Epithelial cell of esophagus (primary cell): Measurements from ENCODE around the gene NREP.

Source experiments
- DNase-seq: peaks from one replicate; pipeline ENCODE4 v3.0.0; 2010; ENCODE audit warnings: low read depth
- H3K4me3 ChIP-seq: 2 replicates; pipeline ENCODE4 v1.5.1; 2011; ENCODE audit warnings: mild to moderate bottlenecking, low read length, control low read depth
- TF ChIP-seq, protein P1 (sequence below): IDR thresholded peaks from 2 replicates; pipeline ENCODE4 v1.5.1; 2011; ENCODE audit warnings: low read depth, mild to moderate bottlenecking, low read length, control low read depth, inconsistent platforms; ENCODE audit not compliant: insufficient read depth; ENCODE audit errors: missing control alignments

Gene NREP

GRCh38 chr5:111703662-111704061, 53.3 kb downstream of the NREP start:
- no peak overlapping the region for H3K4me3 ChIP-seq
- TF ChIP-seq, protein P1, sequence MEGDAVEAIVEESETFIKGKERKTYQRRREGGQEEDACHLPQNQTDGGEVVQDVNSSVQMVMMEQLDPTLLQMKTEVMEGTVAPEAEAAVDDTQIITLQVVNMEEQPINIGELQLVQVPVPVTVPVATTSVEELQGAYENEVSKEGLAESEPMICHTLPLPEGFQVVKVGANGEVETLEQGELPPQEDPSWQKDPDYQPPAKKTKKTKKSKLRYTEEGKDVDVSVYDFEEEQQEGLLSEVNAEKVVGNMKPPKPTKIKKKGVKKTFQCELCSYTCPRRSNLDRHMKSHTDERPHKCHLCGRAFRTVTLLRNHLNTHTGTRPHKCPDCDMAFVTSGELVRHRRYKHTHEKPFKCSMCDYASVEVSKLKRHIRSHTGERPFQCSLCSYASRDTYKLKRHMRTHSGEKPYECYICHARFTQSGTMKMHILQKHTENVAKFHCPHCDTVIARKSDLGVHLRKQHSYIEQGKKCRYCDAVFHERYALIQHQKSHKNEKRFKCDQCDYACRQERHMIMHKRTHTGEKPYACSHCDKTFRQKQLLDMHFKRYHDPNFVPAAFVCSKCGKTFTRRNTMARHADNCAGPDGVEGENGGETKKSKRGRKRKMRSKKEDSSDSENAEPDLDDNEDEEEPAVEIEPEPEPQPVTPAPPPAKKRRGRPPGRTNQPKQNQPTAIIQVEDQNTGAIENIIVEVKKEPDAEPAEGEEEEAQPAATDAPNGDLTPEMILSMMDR: no peak
- DNase-seq: no peak

- DNase-seq: peak; percentile 47
- TF ChIP-seq, protein P1: no peak
- H3K4me3 ChIP-seq: no peak overlapping the region
Measured at GRCh38 chr5:111699976-111700375, 57.0 kb downstream of the NREP start.

- H3K4me3 ChIP-seq: no peak overlapping the region
- TF ChIP-seq, protein P1: no peak
- peak; percentile 72 for DNase-seq
Measured at GRCh38 chr5:111699324-111699723, 57.7 kb downstream of the NREP start.

DNA sequence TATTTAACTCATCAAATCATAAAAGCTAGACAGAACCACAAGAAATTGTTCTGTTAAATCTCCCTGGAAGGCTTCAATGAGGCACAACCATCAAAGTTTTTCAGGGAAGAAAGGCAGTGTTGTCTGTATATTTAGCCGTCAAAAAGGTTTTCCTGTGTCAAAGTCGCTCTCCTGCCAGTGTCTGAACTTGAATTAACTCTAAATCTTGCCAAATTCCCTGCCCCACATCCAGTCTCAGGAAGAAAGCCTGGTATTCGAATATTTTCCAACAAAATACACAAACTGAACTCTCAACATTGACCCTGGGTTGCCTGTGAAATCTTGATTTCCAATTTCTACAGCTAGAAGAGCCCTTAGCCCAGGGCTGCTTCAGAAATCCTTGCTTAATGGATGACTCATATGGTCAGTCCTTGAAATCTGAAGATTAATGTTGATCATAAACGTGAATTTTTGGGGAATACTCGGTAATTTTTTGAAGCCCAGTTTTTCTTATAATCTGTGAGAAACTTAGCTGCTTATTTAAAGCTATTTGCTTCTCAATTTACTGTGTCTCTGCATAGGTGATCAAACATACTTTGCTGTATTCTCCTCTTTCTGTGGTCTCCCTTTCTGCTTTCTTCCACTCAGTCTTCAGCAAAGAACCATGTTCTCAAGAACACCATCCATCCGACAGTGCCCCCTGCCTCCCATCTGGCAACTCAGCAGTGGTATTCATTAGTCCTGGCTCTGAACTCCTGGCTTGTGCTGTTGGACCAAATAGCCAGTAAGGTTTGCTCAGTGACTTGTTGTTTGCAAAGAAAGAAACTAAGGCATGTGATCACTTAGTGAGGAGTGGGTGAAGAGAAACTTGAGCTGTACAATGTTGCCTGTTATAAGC, 58.9 kb downstream of the NREP start:
- no peak overlapping the region for H3K4me3 ChIP-seq
- TF ChIP-seq, protein P1: peak; percentile 9
- DNase-seq: peak; percentile 47

DNA sequence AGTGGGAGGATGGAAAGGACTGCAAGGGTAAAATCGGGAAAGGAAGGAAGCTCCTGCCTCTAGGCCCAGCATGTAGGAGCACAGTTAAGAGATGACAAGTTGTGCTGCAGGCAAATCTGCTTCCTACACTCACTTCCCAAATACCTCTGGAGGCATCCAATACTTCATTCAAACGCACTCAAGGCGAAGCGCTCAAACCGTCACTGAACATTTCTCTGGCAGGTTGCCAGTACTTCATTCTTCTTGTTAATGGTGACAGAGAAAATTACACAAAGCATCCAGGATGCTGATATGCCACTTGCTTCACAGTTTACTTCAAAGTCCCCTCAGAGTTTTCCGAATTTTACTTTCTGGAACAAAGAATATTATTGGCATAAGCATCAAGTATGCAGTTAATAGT, 59.8 kb downstream of the NREP start:
- H3K4me3 ChIP-seq: no peak overlapping the region
- TF ChIP-seq, protein P1: no peak
- DNase-seq: peak; percentile 68

DNA sequence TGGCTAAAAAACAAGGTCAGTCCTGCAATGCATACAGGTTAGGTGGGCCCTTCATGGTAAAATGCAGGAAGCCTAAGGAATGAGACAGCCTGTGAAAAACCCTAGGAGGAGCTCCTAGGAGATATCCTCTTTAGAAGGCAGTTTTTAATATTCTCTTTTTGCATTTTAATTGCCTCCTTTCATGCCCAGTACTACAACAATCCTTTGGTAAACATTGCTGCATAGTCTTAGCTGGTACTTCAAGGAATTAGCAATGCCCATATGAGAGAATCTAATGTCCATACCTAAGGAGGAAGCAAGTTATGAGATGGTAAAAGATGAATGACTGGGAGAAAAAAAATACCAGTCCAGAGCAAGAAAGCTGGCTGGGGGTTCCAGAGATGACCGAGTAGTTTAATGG, 61.0 kb downstream of the NREP start:
- TF ChIP-seq, protein P1: no peak
- DNase-seq: no peak
- no peak overlapping the region for H3K4me3 ChIP-seq

GRCh38 chr5:111694133-111694532, 62.9 kb downstream of the NREP start:
- peak; percentile 97 for DNase-seq
- H3K4me3 ChIP-seq: no peak overlapping the region
- TF ChIP-seq, protein P1: no peak
